ENCODE results near the gene DUS2.
A peak's percentile ranks its signal among the peaks of the same experiment; 100 is the strongest.
"Not testable (repeated sequence)": the region's sequence is repeated elsewhere in the genome, so short reads cannot be mapped to it uniquely, and the experiment has no call there.

DUS2 gene

GRCh38 chr16:67998779-67999688 is 24.1 kb upstream of the DUS2 start, which contains the start of gene DPEP2:
DPEP2 (minus strand) TSS chr16:67999484; CDS start chr16:67993212, 6,272 bp downstream.
- DNase-seq (ENCODE audit: low read depth in 2 of 2), result not testable (repeated sequence)

- no peak for DNase-seq (ENCODE audit: low read depth in 2 of 2)
Observed at GRCh38 chr16:67999985-68000384, 23.1 kb upstream of the DUS2 start.

- no peak for DNase-seq (ENCODE audit: low read depth in 2 of 2)
Observed at GRCh38 chr16:68000450-68000849, 22.6 kb upstream of the DUS2 start.

GRCh38 chr16:68003031-68003430 is 20.1 kb upstream of the DUS2 start:
- DNase-seq (ENCODE audit: low read depth in 2 of 2), result no peak

GRCh38 chr16:68005211-68005610 is 17.9 kb upstream of the DUS2 start:
- no peak for DNase-seq (ENCODE audit: low read depth in 2 of 2)

GRCh38 chr16:68005786-68006286 is 17.2 kb upstream of the DUS2 start:
- no peak for DNase-seq (ENCODE audit: low read depth in 2 of 2)

GRCh38 chr16:68009157-68009735 is 13.8 kb upstream of the DUS2 start:
- no peak for DNase-seq (ENCODE audit: low read depth in 2 of 2)

- DNase-seq (ENCODE audit: low read depth in 2 of 2), result not testable (repeated sequence)
Observed at GRCh38 chr16:68009872-68010271, 13.2 kb upstream of the DUS2 start.

- no peak for DNase-seq (ENCODE audit: low read depth in 2 of 2)
Observed at GRCh38 chr16:68013440-68013839, 9.6 kb upstream of the DUS2 start.

- no peak for DNase-seq (ENCODE audit: low read depth in 2 of 2)
Observed at GRCh38 chr16:68015681-68016080, 7.4 kb upstream of the DUS2 start, which contains the start of gene DPEP2NB. DPEP2NB (minus strand) TSS chr16:68015911; CDS start chr16:68015770, 141 bp downstream.

GRCh38 chr16:68019167-68019680 is 3.9 kb upstream of the DUS2 start:
- DNase-seq (ENCODE audit: low read depth in 2 of 2), result no peak

- DNase-seq (ENCODE audit: low read depth in 2 of 2), result no peak
Observed at GRCh38 chr16:68021490-68021889, 1.6 kb upstream of the DUS2 start.

GRCh38 chr16:68022278-68022727 is 781 bp upstream of the DUS2 start:
- DNase-seq (ENCODE audit: low read depth in 2 of 2), result no peak

GRCh38 chr16:68028996-68029395 is 5.9 kb downstream of the DUS2 start:
- DNase-seq (ENCODE audit: low read depth in 2 of 2), result no peak

- not testable (repeated sequence) for DNase-seq (ENCODE audit: low read depth in 2 of 2)
Observed at GRCh38 chr16:68030108-68030507, 7.0 kb downstream of the DUS2 start.

GRCh38 chr16:68031951-68032350 is 8.9 kb downstream of the DUS2 start:
- no peak for DNase-seq (ENCODE audit: low read depth in 2 of 2)

- no peak for DNase-seq (ENCODE audit: low read depth in 2 of 2)
Observed at GRCh38 chr16:68033101-68033500, 10.0 kb downstream of the DUS2 start.

GRCh38 chr16:68035227-68035626 is 12.1 kb downstream of the DUS2 start:
- DNase-seq (ENCODE audit: low read depth in 2 of 2), result no peak

GRCh38 chr16:68037841-68038597 is 14.9 kb downstream of the DUS2 start:
- no peak for DNase-seq (ENCODE audit: low read depth in 2 of 2)

- peak; percentile 76 to 77 for DNase-seq (ENCODE audit: low read depth in 2 of 2)
Observed at GRCh38 chr16:68040506-68041288, 17.6 kb downstream of the DUS2 start.

GRCh38 chr16:68041783-68042182 is 18.7 kb downstream of the DUS2 start:
- DNase-seq (ENCODE audit: low read depth in 2 of 2), result no peak

Measured in stimulated activated CD8-positive, alpha-beta memory T cell treated with anti-CD3 and anti-CD28 coated beads, Interleukin-15, amount 100 ng/mL, for 48 hours (primary cell).